NCI-H1417 treated with DMSO at 0.1 percent for 48 hours (cell line): ENCODE results near the gene ANO10.

Source experiments
- DNase-seq: peaks from one replicate; lab custom pipeline; 2025; lab: John Stamatoyannopoulos, UW

ANO10 gene

GRCh38 chr3:43347774-43348173, 274.0 kb downstream of the ANO10 start:
- no peak for DNase-seq

- no peak for DNase-seq
Measured at GRCh38 chr3:43346978-43347749, 274.6 kb downstream of the ANO10 start.

- DNase-seq, result no peak
Measured at GRCh38 chr3:43345877-43346276, 275.9 kb downstream of the ANO10 start.

GRCh38 chr3:43345246-43345645, 276.6 kb downstream of the ANO10 start:
- no peak for DNase-seq

GRCh38 chr3:43344520-43344919, 277.3 kb downstream of the ANO10 start:
- DNase-seq, result no peak

- DNase-seq, result no peak
Measured at GRCh38 chr3:43343815-43344214, 278.0 kb downstream of the ANO10 start.

GRCh38 chr3:43343185-43343584, 278.6 kb downstream of the ANO10 start:
- DNase-seq, result no peak

GRCh38 chr3:43341788-43342187, 280.0 kb downstream of the ANO10 start:
- DNase-seq, result no peak

- DNase-seq, result no peak
Measured at GRCh38 chr3:43340403-43340802, 281.4 kb downstream of the ANO10 start.

GRCh38 chr3:43338295-43338694, 283.5 kb downstream of the ANO10 start:
- DNase-seq, result no peak

GRCh38 chr3:43335799-43336198, 286.0 kb downstream of the ANO10 start:
- DNase-seq, result no peak

- DNase-seq, result no peak
Measured at GRCh38 chr3:43334976-43335375, 286.8 kb downstream of the ANO10 start.

GRCh38 chr3:43331381-43331780, 290.4 kb downstream of the ANO10 start:
- no peak for DNase-seq

- DNase-seq, result no peak
Measured at GRCh38 chr3:43330981-43331380, 290.8 kb downstream of the ANO10 start.

- DNase-seq, result no peak
Measured at GRCh38 chr3:43328653-43329052, 293.2 kb downstream of the ANO10 start.

- no peak for DNase-seq
Measured at GRCh38 chr3:43327582-43327979, 294.2 kb downstream of the ANO10 start.

GRCh38 chr3:43326891-43327581, 294.8 kb downstream of the ANO10 start:
- no peak for DNase-seq

- DNase-seq, result no peak
Measured at GRCh38 chr3:43323541-43323940, 298.3 kb downstream of the ANO10 start.

- DNase-seq, result no peak
Measured at GRCh38 chr3:43320288-43320687, 301.5 kb downstream of the ANO10 start.

- DNase-seq, result no peak
Measured at GRCh38 chr3:43319794-43320193, 302.0 kb downstream of the ANO10 start.

- DNase-seq, result no peak
Measured at GRCh38 chr3:43319376-43319775, 302.4 kb downstream of the ANO10 start.

- DNase-seq, result no peak
Measured at GRCh38 chr3:43317461-43318316, 304.1 kb downstream of the ANO10 start.
